MM.1S (cell line): ENCODE results near the gene ATP13A1.

ENCODE experiments used
- EZH2 ChIP-seq: fragments of 300-600 bp; sonication (generic); optimal IDR thresholded peaks from 2 replicates; pipeline ENCODE3; 2017; ENCODE audit warnings: low read depth, mild to moderate bottlenecking, antibody characterized with exemption, low read length, mixed read lengths
- EZH2phosphoT487 ChIP-seq: fragments of 300-600 bp; sonication (generic); IDR thresholded peaks from 2 replicates; pipeline ENCODE4 v1.6.1; 2018; ENCODE audit warnings: antibody characterized with exemption, low read length

DNA sequence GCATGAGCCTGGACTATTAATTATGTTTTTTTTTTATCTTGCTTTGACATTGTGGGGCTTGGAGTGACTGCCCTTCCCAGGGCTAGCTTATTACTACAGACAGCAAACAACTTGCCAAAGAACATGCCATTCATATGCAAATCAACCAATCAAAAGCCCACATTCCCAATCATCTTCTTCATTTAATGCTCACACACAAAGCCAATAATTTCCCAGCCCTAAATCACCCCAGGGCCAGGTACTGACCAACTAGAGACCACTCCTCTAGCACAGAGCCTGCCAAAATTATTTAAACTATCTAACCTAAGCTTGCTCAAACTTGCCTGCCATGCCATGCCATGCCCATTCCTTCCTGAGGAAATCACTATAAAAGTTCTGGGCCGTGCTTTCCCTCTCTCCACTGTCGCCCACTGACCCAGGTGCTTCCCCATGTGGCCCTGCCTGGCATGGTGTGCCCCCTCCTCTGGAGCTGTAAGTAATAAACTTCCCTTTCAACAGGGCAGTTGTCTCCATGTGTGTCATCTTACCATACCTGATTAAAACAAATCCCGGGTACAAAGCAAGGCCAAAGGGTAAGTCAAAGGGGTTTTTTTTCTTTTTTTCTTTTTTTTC, 60.7 kb downstream of the ATP13A1 start:
- TF ChIP-seq EZH2phosphoT487 (no peak), EZH2 (no peak)
